HG03175 (cell line): ENCODE data around the gene CAPN14.

Experiments
- ATAC-seq: cut with Tn5 transposase; IDR thresholded peaks from one replicate; pipeline ENCODE4 v1.9.1; 2021; ENCODE audit warnings: mild to moderate bottlenecking, moderate library complexity; ENCODE audit not compliant: unreplicated experiment

Gene CAPN14, protein sequence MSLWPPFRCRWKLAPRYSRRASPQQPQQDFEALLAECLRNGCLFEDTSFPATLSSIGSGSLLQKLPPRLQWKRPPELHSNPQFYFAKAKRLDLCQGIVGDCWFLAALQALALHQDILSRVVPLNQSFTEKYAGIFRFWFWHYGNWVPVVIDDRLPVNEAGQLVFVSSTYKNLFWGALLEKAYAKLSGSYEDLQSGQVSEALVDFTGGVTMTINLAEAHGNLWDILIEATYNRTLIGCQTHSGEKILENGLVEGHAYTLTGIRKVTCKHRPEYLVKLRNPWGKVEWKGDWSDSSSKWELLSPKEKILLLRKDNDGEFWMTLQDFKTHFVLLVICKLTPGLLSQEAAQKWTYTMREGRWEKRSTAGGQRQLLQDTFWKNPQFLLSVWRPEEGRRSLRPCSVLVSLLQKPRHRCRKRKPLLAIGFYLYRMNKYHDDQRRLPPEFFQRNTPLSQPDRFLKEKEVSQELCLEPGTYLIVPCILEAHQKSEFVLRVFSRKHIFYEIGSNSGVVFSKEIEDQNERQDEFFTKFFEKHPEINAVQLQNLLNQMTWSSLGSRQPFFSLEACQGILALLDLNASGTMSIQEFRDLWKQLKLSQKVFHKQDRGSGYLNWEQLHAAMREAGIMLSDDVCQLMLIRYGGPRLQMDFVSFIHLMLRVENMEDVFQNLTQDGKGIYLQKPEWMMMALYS

DNA sequence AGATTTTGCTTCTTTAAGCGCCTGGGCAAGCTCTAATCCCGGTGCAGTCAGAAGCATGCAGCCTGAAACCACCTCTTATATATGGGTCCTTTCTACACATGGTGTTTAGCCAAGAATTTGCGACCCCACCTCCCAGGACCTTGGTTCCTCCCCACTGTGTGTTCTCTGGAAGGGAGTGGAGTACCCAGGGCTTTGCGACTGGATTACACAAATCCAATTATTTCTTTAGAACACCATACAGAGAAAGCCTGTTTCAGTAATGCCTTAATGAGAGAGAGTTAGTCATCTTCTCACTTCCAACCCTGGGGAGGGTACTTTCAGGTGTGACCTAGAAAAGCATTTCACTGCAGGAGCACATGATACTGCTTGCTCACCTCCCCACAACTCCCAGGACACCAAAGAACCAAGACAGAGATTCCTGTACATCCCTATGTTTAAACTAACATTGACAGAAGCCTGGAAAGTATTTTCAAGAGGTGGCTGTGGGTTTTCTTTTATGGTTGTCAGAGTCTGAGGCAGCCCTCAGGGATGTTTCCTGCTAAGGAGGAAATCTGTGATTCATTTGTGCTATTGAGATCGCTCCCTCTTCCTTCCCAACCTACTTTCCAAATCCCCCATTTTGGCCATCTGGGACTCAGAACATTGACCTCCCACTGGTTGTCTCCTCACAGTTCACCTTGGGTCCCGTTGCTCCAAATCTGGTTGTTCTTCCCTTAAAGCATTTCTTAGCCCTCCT, at the start of gene CAPN14:
Gene CAPN14 (minus strand): TSS at position 51 of the 736 bp plus-strand sequence. CDS start 12,068 bp downstream, outside the sequence.
- no peak for ATAC-seq

DNA sequence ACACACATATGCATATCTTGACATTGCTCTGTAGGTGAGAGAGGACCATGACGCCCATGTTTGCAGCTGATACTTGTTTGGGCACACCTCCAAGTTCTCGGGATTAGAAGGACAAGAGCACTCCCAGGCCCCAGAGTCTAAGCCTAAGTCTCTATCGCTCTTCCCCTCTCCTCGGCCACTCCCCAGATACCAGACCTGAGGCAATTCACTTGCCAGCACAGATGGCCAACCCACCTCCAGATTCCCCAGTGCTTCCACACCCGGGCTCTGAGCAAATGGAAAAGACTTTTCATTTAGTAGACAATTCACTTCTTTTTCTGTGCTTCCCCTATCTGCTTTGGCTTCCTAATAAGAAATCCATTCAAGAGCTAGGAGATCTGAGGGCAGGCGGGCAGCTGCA, 49.5 kb upstream of the CAPN14 start:
- ATAC-seq: no peak

DNA sequence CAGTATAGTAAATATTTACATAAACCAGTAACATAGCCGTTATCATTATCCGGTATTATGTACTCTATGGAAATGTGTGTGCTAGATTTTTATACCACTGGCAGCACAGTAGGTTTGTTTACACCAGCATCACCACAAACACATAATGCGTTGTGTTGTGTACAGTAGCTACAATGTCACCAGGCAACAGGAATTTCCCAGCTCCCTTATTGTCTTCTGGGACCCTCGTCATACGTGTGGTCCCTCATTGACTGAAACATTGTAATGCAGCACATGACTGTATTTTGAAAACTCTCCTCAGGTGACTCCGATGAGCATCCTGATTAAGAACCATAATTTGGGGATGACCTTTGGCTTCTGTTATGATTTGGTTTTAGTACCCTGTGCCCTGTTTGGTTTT, 47.9 kb upstream of the CAPN14 start:
- no peak for ATAC-seq

DNA sequence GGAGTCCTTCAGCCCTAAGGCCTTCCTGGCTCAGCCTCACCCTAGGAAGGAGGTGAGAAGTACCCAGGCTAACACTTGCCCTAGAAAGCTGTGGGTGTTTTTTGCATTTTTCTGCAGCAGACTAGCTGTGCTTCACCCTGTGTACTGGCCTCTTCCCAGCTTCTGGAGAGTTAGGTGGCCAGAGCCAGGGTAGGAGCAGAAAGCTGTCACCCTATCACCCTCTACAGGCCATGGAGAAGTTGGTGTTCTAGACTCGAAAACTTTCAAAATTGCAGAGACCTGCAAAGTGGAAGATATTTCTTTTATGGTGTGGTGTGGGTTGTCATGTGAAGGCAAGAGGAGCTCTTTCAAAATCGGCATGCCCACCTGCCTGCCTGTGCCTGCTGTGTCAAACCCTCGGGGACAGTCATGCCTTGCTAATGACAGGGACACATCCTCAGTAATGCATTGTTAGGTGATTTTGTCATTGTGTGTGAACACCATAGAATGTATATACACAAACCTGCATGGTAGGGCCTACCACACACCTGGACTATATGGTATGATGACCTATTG, 46.4 kb upstream of the CAPN14 start:
- no peak for ATAC-seq

DNA sequence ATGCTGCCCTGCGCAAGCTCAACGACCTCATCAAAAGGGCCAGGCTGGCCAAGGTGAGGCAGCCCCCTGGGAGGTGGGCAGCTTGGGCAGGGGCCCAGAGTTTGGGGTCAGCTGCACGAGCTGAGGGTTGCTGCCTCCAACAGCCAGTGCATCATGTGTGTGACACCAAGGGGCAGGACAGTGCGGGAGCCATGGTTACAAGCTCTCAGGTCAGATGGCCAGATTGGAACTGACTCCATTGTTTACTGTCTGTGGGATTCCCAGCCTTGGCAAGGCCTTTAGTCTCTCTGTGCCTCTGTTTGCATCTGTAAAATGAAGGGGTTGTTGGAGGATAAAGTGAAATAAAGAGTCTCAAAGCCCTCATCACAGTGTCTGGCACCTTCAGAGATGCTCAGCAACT, 43.6 kb upstream of the CAPN14 start:
- ATAC-seq: no peak

DNA sequence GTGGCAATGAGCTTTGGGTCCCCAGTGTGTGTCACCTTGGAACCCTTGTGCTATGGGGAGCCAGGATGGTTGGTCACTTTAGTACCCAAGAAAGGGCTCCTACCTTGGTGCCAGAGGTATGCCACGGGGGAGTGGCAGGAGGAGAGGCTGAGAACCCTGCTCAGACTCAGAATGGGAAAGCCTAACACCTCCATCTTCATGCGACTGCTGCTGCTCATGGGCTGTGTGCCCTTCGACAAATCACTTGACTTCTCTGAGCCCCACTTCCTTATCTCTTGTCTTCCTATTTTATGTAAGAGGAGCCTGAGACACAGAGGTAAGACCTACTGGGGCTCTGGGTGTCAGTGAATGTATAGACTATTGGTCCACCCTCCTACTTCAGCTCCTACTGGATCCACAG, 41.8 kb upstream of the CAPN14 start:
- no peak for ATAC-seq

DNA sequence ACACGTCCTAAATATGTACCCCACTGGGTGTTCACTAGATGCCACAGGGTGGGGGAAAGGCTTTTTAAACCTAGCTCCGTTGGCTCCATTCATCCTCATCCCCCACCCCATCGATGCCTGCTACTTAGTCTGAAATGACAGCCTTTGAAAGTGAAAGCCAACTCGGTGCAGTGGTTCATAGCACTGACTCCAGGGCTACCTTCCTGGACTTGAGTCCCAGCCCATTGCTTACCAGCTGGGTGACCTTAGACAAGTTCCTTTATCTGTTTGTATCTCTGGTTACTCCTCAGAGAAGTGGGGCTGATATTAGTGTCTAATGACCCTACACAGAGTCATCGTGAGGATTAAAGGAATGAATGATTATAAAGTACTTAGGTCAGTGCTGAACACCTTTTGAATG, 41.0 kb upstream of the CAPN14 start:
- ATAC-seq: peak; percentile 38

DNA sequence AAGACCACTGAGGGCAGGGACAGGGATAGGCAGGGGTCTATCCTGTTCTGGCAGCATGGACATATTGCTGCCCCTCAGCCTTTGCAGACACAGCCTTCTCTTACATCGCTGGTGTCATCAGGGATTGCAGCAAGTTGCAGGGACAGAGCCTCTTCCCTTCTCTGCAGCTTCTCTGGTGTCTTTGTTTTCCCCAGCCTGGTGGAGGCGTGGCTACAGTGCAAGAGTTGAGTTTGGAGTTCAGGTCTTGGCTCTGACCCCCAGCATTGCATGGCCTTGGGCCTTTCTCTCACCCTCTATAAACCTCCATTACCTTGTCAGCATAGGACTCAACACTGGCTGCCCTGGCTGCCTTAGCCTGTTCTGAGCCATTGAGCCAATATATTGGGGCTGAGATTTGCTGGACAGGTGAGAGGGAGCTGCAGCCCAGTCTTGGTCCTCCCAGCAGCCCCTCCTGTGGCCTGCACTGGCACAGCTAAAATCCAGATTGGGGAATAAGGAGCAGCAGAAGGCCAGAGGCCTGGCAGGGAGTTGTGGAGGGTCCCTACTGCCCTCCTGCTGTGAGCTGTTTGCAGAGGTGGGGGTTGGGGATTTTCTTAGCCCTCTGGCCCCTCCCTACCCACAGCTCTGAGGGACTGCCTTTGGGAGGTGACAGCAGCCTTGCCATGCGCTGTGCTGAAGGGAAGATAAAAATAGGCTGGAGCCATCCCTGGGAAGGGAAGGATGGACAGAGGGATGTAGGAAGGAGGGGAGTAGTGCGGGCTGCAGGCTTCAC, 39.5 kb upstream of the CAPN14 start:
- ATAC-seq: peak; percentile 17

DNA sequence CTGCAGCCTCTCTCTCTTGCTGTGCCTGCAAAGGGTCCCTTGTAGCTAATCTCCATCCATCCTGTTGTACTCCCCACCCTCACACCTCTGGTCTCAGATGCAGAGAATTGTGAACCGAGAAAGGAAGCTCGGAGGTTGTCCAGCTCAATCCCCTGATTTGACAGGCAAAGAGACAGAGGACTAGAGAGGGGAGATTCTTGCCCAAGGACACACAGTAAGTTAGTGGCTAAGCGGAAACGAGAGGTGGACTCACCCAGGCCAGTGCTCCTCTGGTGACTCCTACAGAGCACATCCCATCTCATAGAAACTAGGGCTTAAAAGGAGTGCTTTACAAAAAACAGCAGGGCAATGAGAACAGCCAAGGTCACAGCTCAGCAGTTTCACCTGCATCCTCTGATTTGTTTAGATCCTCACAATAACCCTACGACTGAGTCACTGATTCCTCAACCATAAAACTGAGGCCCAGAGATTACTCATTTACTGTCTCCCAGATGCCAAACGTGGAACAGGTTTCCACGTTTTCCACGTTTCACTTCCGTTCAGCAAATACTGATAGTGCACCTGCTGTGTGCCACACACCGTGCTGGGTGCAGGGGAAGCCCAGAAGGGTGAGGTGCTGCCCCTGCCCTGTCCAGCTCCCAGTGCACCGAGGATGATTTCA, 38.7 kb upstream of the CAPN14 start:
- peak; percentile 57 for ATAC-seq

DNA sequence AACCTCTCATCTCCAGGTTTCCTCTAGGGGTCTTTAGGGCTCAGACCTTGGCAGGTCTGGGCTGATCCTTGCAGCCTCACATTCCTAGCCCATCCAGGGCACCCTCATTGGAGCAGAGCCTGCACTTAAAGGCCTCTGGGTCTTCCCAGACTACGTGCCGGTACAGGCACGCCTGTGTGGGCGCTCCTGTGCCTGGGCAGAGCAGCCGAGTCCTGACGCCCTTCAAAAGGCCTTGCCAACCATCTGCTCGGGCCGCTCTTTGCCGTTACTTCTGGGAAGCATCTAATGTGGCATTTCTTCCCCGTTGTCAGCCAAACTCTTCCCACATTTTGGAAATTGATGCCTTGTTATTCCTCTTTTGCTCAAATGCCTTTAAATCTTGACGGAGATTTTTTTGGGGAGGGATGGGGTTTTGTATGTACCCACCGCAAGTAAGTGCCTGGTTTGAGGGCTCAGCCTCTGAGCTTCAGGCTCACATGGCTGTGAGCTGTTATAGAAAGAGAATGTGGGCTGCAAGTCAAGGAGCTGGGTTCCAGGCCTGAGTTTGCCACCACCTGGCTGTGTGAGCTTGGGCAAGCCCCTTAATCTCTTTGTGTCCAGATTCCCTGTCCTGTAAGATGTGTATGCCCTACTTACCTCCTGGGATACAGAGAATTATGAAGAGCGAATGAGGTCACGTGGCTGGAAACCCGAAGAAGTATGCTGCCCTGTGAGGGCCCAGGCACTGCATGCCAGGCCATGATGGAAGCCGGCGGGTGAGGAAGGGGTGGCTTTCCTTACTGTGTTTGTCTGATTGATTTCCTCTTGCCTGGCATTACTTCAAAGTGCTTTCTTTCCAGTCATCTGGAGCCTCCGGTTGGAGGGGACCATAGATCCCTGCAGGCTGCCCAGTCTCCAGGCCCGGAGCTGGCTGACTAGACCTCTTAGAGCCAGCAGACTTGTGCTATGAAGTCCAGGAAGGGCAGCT, 37.2 kb upstream of the CAPN14 start:
- no peak for ATAC-seq

DNA sequence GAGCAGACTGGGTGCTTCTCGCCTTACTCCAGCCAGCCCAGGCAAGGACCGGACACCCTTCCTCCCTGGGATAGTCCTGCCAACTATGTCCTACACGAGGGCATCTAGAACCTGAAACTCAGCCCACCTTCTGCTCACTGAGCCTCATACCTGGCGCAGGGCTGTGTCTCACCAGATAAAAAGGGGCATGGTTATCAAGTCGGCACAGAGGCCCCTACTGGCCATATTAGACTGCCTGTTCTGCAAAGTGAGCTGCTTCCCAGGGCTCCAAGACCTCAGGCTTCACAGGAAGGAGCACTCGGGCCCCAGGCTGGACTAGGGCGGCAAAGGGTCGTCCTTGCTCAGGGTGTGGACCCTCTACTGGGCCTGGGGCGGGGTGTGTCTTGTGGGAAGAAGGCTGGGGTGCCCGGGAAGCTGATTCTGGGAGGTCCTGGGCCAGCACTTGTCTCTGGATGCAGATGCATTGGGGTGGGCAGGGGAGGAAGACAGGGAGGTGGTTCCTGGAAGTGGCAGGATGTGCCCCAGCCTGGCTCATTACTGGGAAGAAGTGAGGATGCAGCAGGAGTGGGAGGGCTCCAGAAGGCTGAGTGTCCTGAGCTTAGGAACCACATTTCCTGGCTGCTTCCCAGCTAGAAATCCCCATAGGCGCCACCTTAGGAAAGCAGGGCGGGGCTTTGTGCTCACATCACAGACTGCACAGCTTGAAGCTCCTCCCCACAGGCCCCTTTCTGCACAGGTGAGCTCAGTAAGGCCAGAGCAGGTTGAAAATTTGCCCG, 36.2 kb upstream of the CAPN14 start:
- no peak for ATAC-seq

DNA sequence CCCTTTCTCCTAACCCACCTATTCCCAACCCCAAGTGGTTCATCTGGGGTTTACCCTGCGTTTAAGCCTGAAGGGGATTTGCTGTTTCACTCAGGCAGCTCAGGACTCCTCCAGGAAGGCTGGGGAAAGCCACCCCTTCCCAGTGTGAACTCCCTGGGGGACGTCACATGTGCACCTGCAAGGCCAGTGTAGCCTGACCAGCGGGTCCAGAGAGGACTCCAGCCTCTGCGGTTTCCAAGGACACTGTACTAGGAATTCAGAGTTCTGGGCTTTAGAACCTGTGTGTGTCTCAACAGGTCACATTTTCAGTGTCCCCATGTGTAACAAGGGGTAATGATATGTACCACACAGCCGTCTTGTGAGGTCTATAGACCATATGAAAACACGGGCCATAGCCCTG, 34.5 kb upstream of the CAPN14 start:
- ATAC-seq: no peak

DNA sequence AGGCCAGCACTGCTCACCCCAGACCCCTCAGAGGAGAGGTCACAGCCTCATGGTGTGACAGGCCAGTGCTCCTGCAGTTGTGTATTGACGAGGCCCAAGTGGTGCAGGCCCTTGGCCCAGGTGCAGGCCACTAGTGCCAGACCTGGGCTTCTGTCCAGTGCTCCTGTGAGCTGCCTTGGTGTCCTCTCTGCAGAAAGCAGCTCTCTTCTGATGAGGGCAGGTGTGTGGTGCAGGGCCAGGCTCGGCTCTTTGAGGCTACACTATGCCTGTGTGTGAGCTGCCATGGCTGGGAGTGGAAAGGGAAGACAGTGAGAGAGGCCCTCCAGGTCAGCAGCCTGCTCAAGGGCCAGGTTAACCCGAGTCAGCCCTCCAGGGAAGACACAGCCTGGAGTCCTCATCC, 33.7 kb upstream of the CAPN14 start:
- ATAC-seq: no peak

DNA sequence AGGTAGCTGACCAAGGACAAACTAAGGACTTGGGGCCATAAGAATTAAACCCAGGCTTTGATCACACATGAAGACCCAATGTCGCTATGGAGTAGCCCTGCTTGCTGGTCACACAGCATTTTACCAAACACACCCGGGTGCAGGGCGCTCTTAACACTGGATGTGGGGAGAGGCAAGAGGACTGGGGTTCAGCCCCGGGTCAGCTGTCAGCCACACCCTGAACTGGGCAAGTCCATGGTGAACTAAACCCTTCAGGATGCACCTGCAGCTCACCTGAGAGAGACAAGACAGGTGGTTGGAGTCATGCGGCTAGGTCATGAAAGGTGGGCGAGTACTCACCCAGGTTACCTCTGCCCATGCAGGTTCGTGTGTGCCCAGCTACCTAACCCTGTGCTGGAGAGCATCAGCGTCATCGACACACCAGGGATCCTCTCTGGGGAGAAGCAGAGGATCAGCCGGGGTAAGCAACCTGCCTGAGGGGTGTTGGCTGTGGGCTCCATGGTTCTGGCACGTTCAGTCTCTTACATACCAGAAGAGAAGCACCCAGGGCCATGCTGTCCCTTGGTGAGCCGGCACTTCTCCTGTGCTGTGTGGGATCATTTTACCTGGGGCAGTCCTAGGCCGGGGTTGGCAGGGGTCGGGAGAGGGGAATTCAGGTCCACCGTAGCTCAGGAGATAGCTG, 31.8 kb upstream of the CAPN14 start:
- ATAC-seq: no peak

DNA sequence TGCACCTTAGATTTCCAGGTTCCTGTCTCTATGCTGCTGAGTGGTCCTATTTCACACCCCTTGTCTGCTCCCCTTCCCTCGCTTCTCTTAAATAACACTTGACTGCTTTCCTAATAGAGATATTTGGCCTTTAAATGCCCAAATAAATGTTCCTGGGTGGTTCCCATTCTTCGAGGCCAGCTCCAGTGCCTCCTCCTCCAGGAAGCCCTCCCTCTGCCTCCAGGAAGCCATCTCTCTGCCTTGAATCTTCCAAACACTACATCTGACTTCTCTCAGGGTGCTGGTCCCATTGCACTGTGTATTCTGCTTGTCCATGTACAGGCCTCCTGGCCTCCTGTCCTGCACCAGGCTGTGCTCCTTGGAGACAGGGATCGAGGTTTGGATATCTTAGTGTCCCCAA, 30.8 kb upstream of the CAPN14 start:
- no peak for ATAC-seq

DNA sequence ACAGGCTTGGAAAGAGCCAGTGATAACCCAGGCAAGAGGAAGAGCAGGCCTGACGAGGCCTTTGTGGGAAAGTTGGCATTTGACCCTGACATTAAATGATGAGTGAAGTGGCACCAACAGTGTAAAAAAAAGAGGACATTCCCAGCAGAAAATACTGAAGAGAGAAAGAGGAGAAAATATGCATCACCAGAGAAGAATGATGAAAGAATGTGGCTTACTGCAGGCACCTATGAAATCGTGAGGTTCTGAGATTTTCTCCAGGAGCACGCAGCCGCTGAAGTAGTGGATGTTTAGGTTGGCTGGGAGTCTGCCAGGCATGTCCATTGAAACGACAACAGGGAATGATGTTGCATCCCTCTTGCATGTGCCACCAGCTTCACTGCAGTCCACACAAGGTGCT, 30.4 kb upstream of the CAPN14 start:
- no peak for ATAC-seq

DNA sequence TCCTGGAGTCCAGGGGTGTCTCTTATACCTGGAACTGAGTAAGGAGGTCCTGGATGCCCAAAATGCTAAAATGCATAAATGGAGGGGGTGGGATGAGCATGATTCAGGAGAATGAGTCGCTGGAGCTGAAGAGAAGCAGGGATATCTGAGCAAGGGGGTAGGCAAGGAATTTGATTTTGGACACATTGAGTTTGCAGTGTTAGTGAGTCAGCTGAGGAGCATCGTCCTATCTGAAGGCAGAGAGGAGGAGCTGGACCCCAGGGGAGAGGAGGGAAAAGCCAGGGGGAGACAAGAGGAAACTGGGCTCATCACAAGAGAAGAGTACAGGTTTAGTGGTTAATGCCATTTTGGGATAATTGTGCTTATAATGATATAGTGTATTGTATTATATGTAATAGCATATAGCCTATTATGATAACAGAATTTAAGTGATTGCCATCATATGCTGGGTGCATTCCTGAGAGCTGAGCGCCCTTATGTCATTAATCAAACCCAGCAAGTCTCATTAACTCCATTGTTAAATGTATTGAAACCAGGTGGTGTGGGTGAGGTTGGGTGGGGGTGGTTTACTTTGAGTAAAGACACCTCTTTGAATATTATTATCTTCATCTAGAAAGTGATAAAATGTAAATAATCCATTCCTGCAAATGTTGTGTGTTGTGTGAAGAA, 29.0 kb upstream of the CAPN14 start:
- ATAC-seq: no peak
